Activated CD4-positive, alpha-beta T cell treated with anti-CD3 and anti-CD28 coated beads for 36 hours (primary cell): ENCODE data around the gene CLCN4. TPM values are rescaled to one million over a fixed set of nuclear protein-coding genes. Genes with fewer than 3 reads are reported as not detected.

Experiments used
- ATAC-seq: fragments of 200-7000 bp; cut with Tn5 transposase; one replicate; pipeline ENCODE4 v1.10.0; 2021; ENCODE audit warnings: mild to moderate bottlenecking, moderate library complexity
- CTCF ChIA-PET: fragments of 350-600 bp; sonication (Branson Sonifier 250); formaldehyde crosslinking; loops from one replicate; lab custom pipeline; 2021; ENCODE audit warnings: antibody characterized with exemption; lab: Charles Lee
- POLR2A ChIA-PET: fragments of 350-600 bp; sonication (Branson Sonifier 250); formaldehyde crosslinking; loops from one replicate; lab custom pipeline; 2021; ENCODE audit warnings: antibody characterized with exemption, inconsistent platforms; lab: Charles Lee
- DNase-seq: peaks from one replicate; pipeline ENCODE4 v3.0.0-alpha.2; 2020
- H3K27ac Mint-ChIP-seq: one replicate; pipeline ENCODE4 v1.8.0; 2021; ENCODE audit warnings: mixed read lengths
- H3K27me3 Mint-ChIP-seq: one replicate; pipeline ENCODE4 v1.8.0; 2021; ENCODE audit warnings: mixed read lengths
- H3K36me3 Mint-ChIP-seq: one replicate; pipeline ENCODE4 v1.8.0; 2021; ENCODE audit warnings: low read depth, mixed read lengths
- H3K4me1 Mint-ChIP-seq: one replicate; pipeline ENCODE4 v1.8.0; 2021; ENCODE audit warnings: mixed read lengths
- H3K4me3 Mint-ChIP-seq: one replicate; pipeline ENCODE4 v1.8.0; 2021; ENCODE audit warnings: mild to moderate bottlenecking, moderate library complexity, mixed read lengths
- H3K9me3 Mint-ChIP-seq: one replicate; pipeline ENCODE4 v1.8.0; 2021; ENCODE audit warnings: low read depth, mixed read lengths
- intact Hi-C, 2 experiments: fragments of 100-400 bp; cut with DNase I in 1 of 2; cut with micrococcal nuclease in 1 of 2; formaldehyde crosslinking; loops; one replicate each; pipeline versions ENCODE4 v1.14.2 to v1.15.1; 2022 to 2024; cut with DNase I, micrococcal nuclease
- total RNA-seq, 2 experiments: library from RNA; stranded (reverse); gene quantifications; one replicate each; pipeline ENCODE4 v1.2.3, GENCODE V29; 2021

Gene CLCN4
- total RNA-seq, 2 experiments from 2014 or later, result not detected

DNA sequence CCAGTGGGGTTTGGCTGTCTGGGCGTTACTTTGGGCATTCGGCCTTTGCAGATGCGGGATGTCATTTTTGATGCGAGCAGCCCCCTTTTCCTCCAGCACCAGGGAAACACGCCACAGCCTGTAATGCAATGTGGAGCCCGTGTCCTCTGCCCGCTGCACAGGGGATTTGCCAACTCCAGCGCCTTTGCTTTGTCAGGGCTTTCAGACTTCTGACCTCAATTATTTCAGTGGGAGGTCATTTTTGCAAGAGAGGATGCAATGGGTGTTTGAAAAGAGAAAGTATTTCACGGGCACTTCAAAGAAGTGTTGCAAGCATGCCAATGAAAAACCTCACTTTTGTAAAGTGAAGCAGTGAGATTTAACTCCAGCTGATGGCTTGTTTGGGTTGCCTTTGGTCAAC lies 11.5 kb downstream of the CLCN4 start:
- Mint-ChIP-seq H3K36me3 (no peaks in the 10 kb centered on the region), H3K27me3 (peaks cover 9% of the 10 kb centered on the region), H3K4me1 (no peaks in the 10 kb centered on the region), H3K4me3 (no peak overlapping the region), H3K9me3 (no peaks in the 10 kb centered on the region), H3K27ac (no peak overlapping the region)
- ATAC-seq (no peak), DNase-seq (no peak)
- intact Hi-C loops, result no loop called here
- CTCF ChIA-PET, result no interaction called here
- POLR2A ChIA-PET, result no interaction called here

GRCh38 chrX:10169175-10169574 lies 12.4 kb downstream of the CLCN4 start:
- peaks cover 5% of the 10 kb centered on the region for H3K27me3 Mint-ChIP-seq
- no peaks in the 10 kb centered on the region for H3K9me3 Mint-ChIP-seq
- no peak overlapping the region for H3K27ac Mint-ChIP-seq
- H3K4me1 Mint-ChIP-seq, result no peaks in the 10 kb centered on the region
- DNase-seq (no peak), ATAC-seq (no peak)
- no peaks in the 10 kb centered on the region for H3K36me3 Mint-ChIP-seq
- CTCF ChIA-PET, result no interaction called here
- POLR2A ChIA-PET, result no interaction called here
- intact Hi-C loops, result no loop called here
- H3K4me3 Mint-ChIP-seq, result no peak overlapping the region

DNA sequence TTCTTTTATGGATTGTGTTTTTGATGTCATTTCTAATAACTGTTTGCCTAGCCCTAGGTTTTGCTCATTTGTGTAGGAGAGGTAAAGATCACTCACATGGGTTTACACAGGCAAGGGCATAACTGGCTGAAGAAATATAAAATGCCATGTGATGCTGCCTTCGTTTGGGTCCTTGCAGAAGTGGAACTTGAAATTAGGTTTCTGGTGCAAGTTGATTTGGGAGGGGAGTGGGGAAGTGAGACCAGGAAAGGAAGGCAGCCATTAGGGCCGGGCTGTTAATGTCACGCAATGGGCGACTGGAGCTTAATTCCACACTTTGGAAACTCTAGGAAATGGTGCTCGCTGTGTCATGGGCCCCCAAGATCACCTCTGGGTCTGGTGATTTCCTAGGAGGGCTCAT lies 14.5 kb downstream of the CLCN4 start:
- ChIA-PET POLR2A (no interaction called here), CTCF (no interaction called here)
- Mint-ChIP-seq H3K4me1 (no peaks in the 10 kb centered on the region), H3K27ac (no peak overlapping the region), H3K36me3 (no peaks in the 10 kb centered on the region), H3K4me3 (no peak overlapping the region), H3K27me3 (peaks cover 3% of the 10 kb centered on the region), H3K9me3 (no peaks in the 10 kb centered on the region)
- intact Hi-C loops, result no loop called here
- no peak for ATAC-seq
- DNase-seq, result no peak

- H3K4me3 Mint-ChIP-seq, result no peak overlapping the region
- ATAC-seq (no peak), DNase-seq (no peak)
- ChIA-PET POLR2A (no interaction called here), CTCF (no interaction called here)
- H3K4me1 Mint-ChIP-seq, result no peaks in the 10 kb centered on the region
- no peak overlapping the region for H3K27ac Mint-ChIP-seq
- no peaks in the 10 kb centered on the region for H3K36me3 Mint-ChIP-seq
- H3K27me3 Mint-ChIP-seq, result peaks cover 6% of the 10 kb centered on the region
- no peaks in the 10 kb centered on the region for H3K9me3 Mint-ChIP-seq
- intact Hi-C loops, result no loop called here
Observed at GRCh38 chrX:10172877-10173276, 16.1 kb downstream of the CLCN4 start.

GRCh38 chrX:10173331-10173900 lies 16.6 kb downstream of the CLCN4 start:
- H3K36me3 Mint-ChIP-seq, result no peaks in the 10 kb centered on the region
- H3K4me3 Mint-ChIP-seq, result no peak overlapping the region
- H3K27ac Mint-ChIP-seq, result no peak overlapping the region
- ChIA-PET CTCF (no interaction called here), POLR2A (no interaction called here)
- no peaks in the 10 kb centered on the region for H3K9me3 Mint-ChIP-seq
- peaks cover 6% of the 10 kb centered on the region for H3K27me3 Mint-ChIP-seq
- no peaks in the 10 kb centered on the region for H3K4me1 Mint-ChIP-seq
- no peak for DNase-seq
- no peak for ATAC-seq
- intact Hi-C loops, result no loop called here

GRCh38 chrX:10174051-10174450 lies 17.3 kb downstream of the CLCN4 start:
- no peak for DNase-seq
- Mint-ChIP-seq H3K9me3 (no peaks in the 10 kb centered on the region), H3K27me3 (peaks cover 6% of the 10 kb centered on the region), H3K4me1 (no peaks in the 10 kb centered on the region), H3K27ac (no peak overlapping the region), H3K4me3 (no peak overlapping the region), H3K36me3 (no peaks in the 10 kb centered on the region)
- intact Hi-C loops, result no loop called here
- no peak for ATAC-seq
- ChIA-PET POLR2A (no interaction called here), CTCF (no interaction called here)

GRCh38 chrX:10174810-10175209 lies 18.0 kb downstream of the CLCN4 start:
- Mint-ChIP-seq H3K9me3 (no peaks in the 10 kb centered on the region), H3K4me1 (no peaks in the 10 kb centered on the region), H3K27ac (no peak overlapping the region), H3K4me3 (no peak overlapping the region), H3K36me3 (no peaks in the 10 kb centered on the region), H3K27me3 (peaks cover 7% of the 10 kb centered on the region)
- intact Hi-C loops, result no loop called here
- ChIA-PET POLR2A (no interaction called here), CTCF (no interaction called here)
- DNase-seq, result no peak
- no peak for ATAC-seq

GRCh38 chrX:10175319-10175871 lies 18.6 kb downstream of the CLCN4 start:
- Mint-ChIP-seq H3K27me3 (peaks cover 8% of the 10 kb centered on the region), H3K9me3 (no peaks in the 10 kb centered on the region), H3K4me1 (no peaks in the 10 kb centered on the region), H3K27ac (no peak overlapping the region), H3K36me3 (no peaks in the 10 kb centered on the region), H3K4me3 (no peak overlapping the region)
- DNase-seq (no peak), ATAC-seq (no peak)
- intact Hi-C loops, result no loop called here
- ChIA-PET POLR2A (no interaction called here), CTCF (no interaction called here)

- no peak overlapping the region for H3K4me3 Mint-ChIP-seq
- DNase-seq (no peak), ATAC-seq (no peak)
- CTCF ChIA-PET, result no interaction called here
- peaks cover 8% of the 10 kb centered on the region for H3K27me3 Mint-ChIP-seq
- H3K4me1 Mint-ChIP-seq, result no peaks in the 10 kb centered on the region
- no peak overlapping the region for H3K27ac Mint-ChIP-seq
- intact Hi-C loops, result no loop called here
- no peaks in the 10 kb centered on the region for H3K36me3 Mint-ChIP-seq
- H3K9me3 Mint-ChIP-seq, result no peaks in the 10 kb centered on the region
- POLR2A ChIA-PET, result no interaction called here
Observed at GRCh38 chrX:10176121-10177003, 19.6 kb downstream of the CLCN4 start.

GRCh38 chrX:10177004-10177396 lies 20.2 kb downstream of the CLCN4 start:
- Mint-ChIP-seq H3K27ac (no peak overlapping the region), H3K27me3 (peaks cover 8% of the 10 kb centered on the region), H3K36me3 (no peaks in the 10 kb centered on the region), H3K4me1 (no peaks in the 10 kb centered on the region), H3K9me3 (no peaks in the 10 kb centered on the region), H3K4me3 (no peak overlapping the region)
- no peak for DNase-seq
- intact Hi-C loops, result no loop called here
- ChIA-PET POLR2A (no interaction called here), CTCF (no interaction called here)
- no peak for ATAC-seq

DNA sequence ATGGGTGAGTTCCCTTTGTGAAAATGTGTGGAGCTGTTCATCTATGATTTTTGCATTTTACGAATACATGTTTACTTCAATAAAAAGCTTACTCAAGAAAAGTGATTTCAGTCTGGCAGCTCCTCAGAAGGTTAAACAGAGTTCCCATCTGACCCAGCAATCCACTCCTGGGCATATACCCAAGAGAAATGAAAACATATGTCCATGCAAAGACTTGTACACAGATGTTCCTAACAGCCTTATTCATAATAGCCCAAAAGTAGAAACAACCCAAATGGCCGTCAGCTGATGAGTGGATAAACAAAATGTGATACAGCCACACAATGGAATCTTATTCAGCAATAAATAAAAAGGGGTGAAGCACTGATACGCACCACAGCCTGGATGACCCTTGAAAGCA lies 20.8 kb downstream of the CLCN4 start:
- no peak for DNase-seq
- Mint-ChIP-seq H3K4me1 (no peaks in the 10 kb centered on the region), H3K9me3 (no peaks in the 10 kb centered on the region), H3K4me3 (no peak overlapping the region), H3K27ac (no peak overlapping the region), H3K27me3 (peaks cover 5% of the 10 kb centered on the region), H3K36me3 (no peaks in the 10 kb centered on the region)
- ChIA-PET POLR2A (no interaction called here), CTCF (no interaction called here)
- no peak for ATAC-seq
- intact Hi-C loops, result no loop called here

DNA sequence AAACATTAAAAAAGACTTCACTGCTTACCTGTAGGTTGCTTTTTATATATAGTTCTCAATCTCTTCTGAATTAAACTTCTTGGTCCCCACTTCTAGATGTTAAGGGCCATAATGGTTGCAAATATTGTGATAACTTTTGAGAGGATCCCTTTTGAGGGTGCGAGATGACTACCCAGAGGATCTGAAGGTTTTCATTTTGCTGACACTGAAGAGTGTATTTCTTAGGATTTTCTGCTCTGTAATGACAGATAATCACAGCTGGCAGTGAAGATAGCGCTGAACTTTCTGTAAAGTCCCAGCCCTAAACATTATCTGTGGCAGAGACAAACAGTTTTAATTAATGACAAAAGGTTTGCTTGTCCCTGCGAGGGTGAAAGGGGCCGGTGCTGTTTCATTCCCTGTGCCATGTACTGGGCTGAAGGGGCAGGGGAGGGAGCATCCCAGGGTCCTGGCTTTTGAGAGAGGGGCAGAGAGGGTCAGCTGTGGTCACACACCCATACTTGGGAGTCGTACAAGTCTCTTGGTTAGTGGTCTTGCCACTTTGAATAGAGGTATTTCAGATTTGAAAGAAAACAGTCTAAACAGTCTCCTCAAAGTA lies 22.2 kb downstream of the CLCN4 start:
- CTCF ChIA-PET, result interaction anchor here (1.4 kb wide), 1 partner anchor 10 kb away, joined by 5 read pairs; no protein-coding TSS in a partner anchor
- Mint-ChIP-seq H3K27me3 (peaks cover 5% of the 10 kb centered on the region), H3K36me3 (no peaks in the 10 kb centered on the region), H3K4me1 (no peaks in the 10 kb centered on the region), H3K4me3 (no peak overlapping the region), H3K9me3 (no peaks in the 10 kb centered on the region), H3K27ac (no peak overlapping the region)
- ATAC-seq (no peak), DNase-seq (no peak)
- intact Hi-C loops, result no loop called here
- POLR2A ChIA-PET, result no interaction called here
